ENCODE measurements around the gene LRFN4.

LRFN4 gene

GRCh38 chr11:66888282-66888681 is 31.4 kb downstream of the LRFN4 start:
- Mint-ChIP-seq H3K4me1 (ENCODE audit: low read depth) (peaks cover 8% of the 10 kb centered on the region), H3K27ac (no peak overlapping the region), H3K9me3 (no peaks in the 10 kb centered on the region), H3K4me3 (no peak overlapping the region), H3K36me3 (ENCODE audit: low read depth) (no peaks in the 10 kb centered on the region), H3K27me3 (peaks cover 6% of the 10 kb centered on the region)
- intact Hi-C loops (cut with micrococcal nuclease), result no loop called here

GRCh38 chr11:66889960-66890359 is 33.1 kb downstream of the LRFN4 start:
- no peaks in the 10 kb centered on the region for H3K9me3 Mint-ChIP-seq
- H3K27me3 Mint-ChIP-seq, result peaks cover 11% of the 10 kb centered on the region
- no peaks in the 10 kb centered on the region for H3K36me3 Mint-ChIP-seq (ENCODE audit: low read depth)
- H3K4me3 Mint-ChIP-seq, result no peak overlapping the region
- peaks cover 8% of the 10 kb centered on the region for H3K4me1 Mint-ChIP-seq (ENCODE audit: low read depth)
- intact Hi-C loops (cut with micrococcal nuclease), result no loop called here
- no peak overlapping the region for H3K27ac Mint-ChIP-seq

- peaks cover 8% of the 10 kb centered on the region for H3K4me1 Mint-ChIP-seq (ENCODE audit: low read depth)
- H3K27ac Mint-ChIP-seq, result no peak overlapping the region
- intact Hi-C loops (cut with micrococcal nuclease), result no loop called here
- H3K27me3 Mint-ChIP-seq, result peaks cover 15% of the 10 kb centered on the region
- no peaks in the 10 kb centered on the region for H3K36me3 Mint-ChIP-seq (ENCODE audit: low read depth)
- no peaks in the 10 kb centered on the region for H3K9me3 Mint-ChIP-seq
- H3K4me3 Mint-ChIP-seq, result no peak overlapping the region
These were observed 35.2 kb downstream of the LRFN4 start for GRCh38 chr11:66891851-66892660.

- Mint-ChIP-seq H3K9me3 (no peaks in the 10 kb centered on the region), H3K27me3 (peaks cover 15% of the 10 kb centered on the region), H3K4me3 (no peak overlapping the region), H3K4me1 (ENCODE audit: low read depth) (peaks cover 8% of the 10 kb centered on the region), H3K36me3 (ENCODE audit: low read depth) (no peaks in the 10 kb centered on the region), H3K27ac (no peak overlapping the region)
- intact Hi-C loops (cut with micrococcal nuclease), result no loop called here
These were observed 36.0 kb downstream of the LRFN4 start for GRCh38 chr11:66892911-66893310.

- Mint-ChIP-seq H3K27ac (no peak overlapping the region), H3K4me1 (ENCODE audit: low read depth) (peaks cover 8% of the 10 kb centered on the region), H3K36me3 (ENCODE audit: low read depth) (no peaks in the 10 kb centered on the region), H3K4me3 (no peak overlapping the region), H3K27me3 (peaks cover 19% of the 10 kb centered on the region), H3K9me3 (no peaks in the 10 kb centered on the region)
- intact Hi-C loops (cut with micrococcal nuclease), result no loop called here
These were observed 37.3 kb downstream of the LRFN4 start for GRCh38 chr11:66894141-66894540.

GRCh38 chr11:66901964-66902390 is 45.1 kb downstream of the LRFN4 start:
- H3K4me1 Mint-ChIP-seq (ENCODE audit: low read depth), result peaks cover 10% of the 10 kb centered on the region
- H3K36me3 Mint-ChIP-seq (ENCODE audit: low read depth), result no peaks in the 10 kb centered on the region
- H3K9me3 Mint-ChIP-seq, result no peaks in the 10 kb centered on the region
- no peak overlapping the region for H3K27ac Mint-ChIP-seq
- intact Hi-C loops (cut with micrococcal nuclease), result no loop called here
- H3K4me3 Mint-ChIP-seq, result no peak overlapping the region
- H3K27me3 Mint-ChIP-seq, result peaks cover 16% of the 10 kb centered on the region

GRCh38 chr11:66902486-66903177 is 45.8 kb downstream of the LRFN4 start:
- intact Hi-C loops (cut with micrococcal nuclease), result no loop called here
- no peaks in the 10 kb centered on the region for H3K9me3 Mint-ChIP-seq
- no peak overlapping the region for H3K27ac Mint-ChIP-seq
- no peak overlapping the region for H3K4me3 Mint-ChIP-seq
- H3K36me3 Mint-ChIP-seq (ENCODE audit: low read depth), result no peaks in the 10 kb centered on the region
- H3K4me1 Mint-ChIP-seq (ENCODE audit: low read depth), result peaks cover 10% of the 10 kb centered on the region
- peaks cover 16% of the 10 kb centered on the region for H3K27me3 Mint-ChIP-seq

GRCh38 chr11:66904055-66904454 is 47.2 kb downstream of the LRFN4 start:
- H3K27ac Mint-ChIP-seq, result no peak overlapping the region
- H3K4me1 Mint-ChIP-seq (ENCODE audit: low read depth), result peaks cover 10% of the 10 kb centered on the region
- H3K9me3 Mint-ChIP-seq, result no peaks in the 10 kb centered on the region

GRCh38 chr11:66904561-66904960 is 47.7 kb downstream of the LRFN4 start:
- Mint-ChIP-seq H3K9me3 (no peaks in the 10 kb centered on the region), H3K27me3 (peaks cover 9% of the 10 kb centered on the region), H3K36me3 (ENCODE audit: low read depth) (no peaks in the 10 kb centered on the region), H3K4me3 (no peak overlapping the region), H3K27ac (no peak overlapping the region), H3K4me1 (ENCODE audit: low read depth) (peaks cover 10% of the 10 kb centered on the region)
- intact Hi-C loops (cut with micrococcal nuclease), result no loop called here

More at GRCh38 chr11:66904055-66904454, 47.2 kb downstream of the LRFN4 start:
- H3K27me3 Mint-ChIP-seq, result peaks cover 11% of the 10 kb centered on the region
- no peak overlapping the region for H3K4me3 Mint-ChIP-seq
- intact Hi-C loops (cut with micrococcal nuclease), result no loop called here
- no peaks in the 10 kb centered on the region for H3K36me3 Mint-ChIP-seq (ENCODE audit: low read depth)

- H3K27me3 Mint-ChIP-seq, result peaks cover 8% of the 10 kb centered on the region
- intact Hi-C loops (cut with micrococcal nuclease), result no loop called here
- H3K36me3 Mint-ChIP-seq (ENCODE audit: low read depth), result no peaks in the 10 kb centered on the region
- H3K9me3 Mint-ChIP-seq, result no peaks in the 10 kb centered on the region
- no peak overlapping the region for H3K4me3 Mint-ChIP-seq
- H3K27ac Mint-ChIP-seq, result no peak overlapping the region
- peaks cover 10% of the 10 kb centered on the region for H3K4me1 Mint-ChIP-seq (ENCODE audit: low read depth)
These were observed 48.2 kb downstream of the LRFN4 start for GRCh38 chr11:66904981-66905521.

- H3K27ac Mint-ChIP-seq, result no peak overlapping the region
- intact Hi-C loops (cut with micrococcal nuclease), result no loop called here
- no peaks in the 10 kb centered on the region for H3K9me3 Mint-ChIP-seq
- peaks cover 10% of the 10 kb centered on the region for H3K4me1 Mint-ChIP-seq (ENCODE audit: low read depth)
- H3K4me3 Mint-ChIP-seq, result no peak overlapping the region
- peaks cover 8% of the 10 kb centered on the region for H3K27me3 Mint-ChIP-seq
- no peaks in the 10 kb centered on the region for H3K36me3 Mint-ChIP-seq (ENCODE audit: low read depth)
These were observed 48.8 kb downstream of the LRFN4 start for GRCh38 chr11:66905631-66906030.

GRCh38 chr11:66906061-66906733 is 49.3 kb downstream of the LRFN4 start:
- Mint-ChIP-seq H3K9me3 (no peaks in the 10 kb centered on the region), H3K4me3 (no peak overlapping the region), H3K4me1 (ENCODE audit: low read depth) (peaks cover 10% of the 10 kb centered on the region), H3K27ac (no peak overlapping the region), H3K27me3 (peaks cover 5% of the 10 kb centered on the region), H3K36me3 (ENCODE audit: low read depth) (no peaks in the 10 kb centered on the region)
- intact Hi-C loops (cut with micrococcal nuclease), result no loop called here

GRCh38 chr11:66907751-66908630 is 51.1 kb downstream of the LRFN4 start:
- no peak overlapping the region for H3K4me3 Mint-ChIP-seq
- H3K4me1 Mint-ChIP-seq (ENCODE audit: low read depth), result peaks cover 10% of the 10 kb centered on the region
- no peaks in the 10 kb centered on the region for H3K36me3 Mint-ChIP-seq (ENCODE audit: low read depth)
- no peak overlapping the region for H3K27ac Mint-ChIP-seq
- intact Hi-C loops (cut with micrococcal nuclease), result no loop called here
- H3K27me3 Mint-ChIP-seq, result no peaks in the 10 kb centered on the region
- H3K9me3 Mint-ChIP-seq, result no peaks in the 10 kb centered on the region
